IMR-90 (cell line): ENCODE data around the gene NT5M.
"Not testable (repeated sequence)": the region's sequence is repeated elsewhere in the genome, so short reads cannot be mapped to it uniquely, and the experiment has no call there.

Experiments
- BHLHE40 ChIP-seq: fragments of 150-350 bp; IDR thresholded peaks from 2 replicates; pipeline ENCODE4 v1.6.1; 2016; ENCODE audit warnings: mild to moderate bottlenecking, low read depth, low read length
- CEBPB ChIP-seq: IDR thresholded peaks from 2 replicates; pipeline ENCODE4 v1.6.1; 2012; ENCODE audit warnings: low read depth, low read length, improper control_type of control experiment
- MAFK ChIP-seq: IDR thresholded peaks from 2 replicates; pipeline ENCODE4 v1.6.1; 2012; ENCODE audit warnings: low read depth, low read length, improper control_type of control experiment
- MAZ ChIP-seq: IDR thresholded peaks from 2 replicates; pipeline ENCODE4 v1.6.1; 2012; ENCODE audit warnings: low read depth, mild to moderate bottlenecking, low read length, improper control_type of control experiment, moderate library complexity, borderline replicate concordance
- MXI1 ChIP-seq: IDR thresholded peaks from 2 replicates; pipeline ENCODE4 v1.6.1; 2012; ENCODE audit warnings: low read depth, mild to moderate bottlenecking, low read length, moderate library complexity, borderline replicate concordance
- POLR2A ChIP-seq: IDR thresholded peaks from 2 replicates; pipeline ENCODE4 v1.6.1; 2012; ENCODE audit warnings: mild to moderate bottlenecking, low read depth, low read length
- RAD21 ChIP-seq: IDR thresholded peaks from 2 replicates; pipeline ENCODE4 v1.6.1; 2012; ENCODE audit warnings: low read length, improper control_type of control experiment
- RCOR1 ChIP-seq: IDR thresholded peaks from 2 replicates; pipeline ENCODE4 v1.6.1; 2012; ENCODE audit warnings: mild to moderate bottlenecking, low read length, improper control_type of control experiment; ENCODE audit not compliant: insufficient replicate concordance
- RFX5 ChIP-seq: IDR thresholded peaks from 2 replicates; pipeline ENCODE4 v1.8.0; 2012; ENCODE audit warnings: low read depth, mild to moderate bottlenecking, low read length, moderate library complexity
- SMC3 ChIP-seq: fragments of 150-350 bp; IDR thresholded peaks from 2 replicates; pipeline ENCODE4 v1.6.1; 2016; ENCODE audit warnings: low read depth, mild to moderate bottlenecking, antibody characterized with exemption, low read length, moderate library complexity
- TF ChIP-seq, protein P1 (sequence below): conservative IDR thresholded peaks from 2 replicates; pipeline ENCODE4 v1.5.1; 2012; ENCODE audit warnings: mild to moderate bottlenecking, low read depth, low read length, improper control_type of control experiment
- TF ChIP-seq, protein P2 (sequence below): fragments of 150-350 bp; IDR thresholded peaks from 2 replicates; pipeline ENCODE4 v1.6.1; 2017; ENCODE audit warnings: mild to moderate bottlenecking, antibody characterized with exemption, low read length, low read depth

DNA sequence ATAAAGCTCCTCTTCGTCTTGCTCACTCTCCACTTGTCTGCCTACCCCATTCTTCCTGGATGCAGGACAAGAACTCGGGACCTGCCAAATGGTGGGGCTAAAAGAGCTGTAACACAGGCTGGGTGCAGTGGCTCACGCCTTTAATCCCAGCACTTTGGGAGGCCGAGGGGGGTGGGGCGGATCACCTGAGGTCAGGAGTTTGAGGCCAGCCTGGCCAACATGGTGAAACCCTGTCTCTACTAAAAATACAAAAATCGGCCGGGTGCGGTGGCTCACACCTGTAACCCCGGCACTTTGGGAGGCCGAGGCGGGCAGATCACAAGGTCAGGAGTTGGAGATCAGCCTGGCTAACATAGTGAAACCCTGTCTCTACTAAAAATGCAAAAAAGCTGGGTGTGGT is 1.5 kb upstream of the NT5M start:
- TF ChIP-seq, protein P1, sequence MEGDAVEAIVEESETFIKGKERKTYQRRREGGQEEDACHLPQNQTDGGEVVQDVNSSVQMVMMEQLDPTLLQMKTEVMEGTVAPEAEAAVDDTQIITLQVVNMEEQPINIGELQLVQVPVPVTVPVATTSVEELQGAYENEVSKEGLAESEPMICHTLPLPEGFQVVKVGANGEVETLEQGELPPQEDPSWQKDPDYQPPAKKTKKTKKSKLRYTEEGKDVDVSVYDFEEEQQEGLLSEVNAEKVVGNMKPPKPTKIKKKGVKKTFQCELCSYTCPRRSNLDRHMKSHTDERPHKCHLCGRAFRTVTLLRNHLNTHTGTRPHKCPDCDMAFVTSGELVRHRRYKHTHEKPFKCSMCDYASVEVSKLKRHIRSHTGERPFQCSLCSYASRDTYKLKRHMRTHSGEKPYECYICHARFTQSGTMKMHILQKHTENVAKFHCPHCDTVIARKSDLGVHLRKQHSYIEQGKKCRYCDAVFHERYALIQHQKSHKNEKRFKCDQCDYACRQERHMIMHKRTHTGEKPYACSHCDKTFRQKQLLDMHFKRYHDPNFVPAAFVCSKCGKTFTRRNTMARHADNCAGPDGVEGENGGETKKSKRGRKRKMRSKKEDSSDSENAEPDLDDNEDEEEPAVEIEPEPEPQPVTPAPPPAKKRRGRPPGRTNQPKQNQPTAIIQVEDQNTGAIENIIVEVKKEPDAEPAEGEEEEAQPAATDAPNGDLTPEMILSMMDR, result not testable (repeated sequence)
- not testable (repeated sequence) for TF ChIP-seq POLR2A, MXI1, BHLHE40, RAD21, SMC3, CEBPB, MAFK, RCOR1, MAZ, RFX5
- TF ChIP-seq, protein P2, sequence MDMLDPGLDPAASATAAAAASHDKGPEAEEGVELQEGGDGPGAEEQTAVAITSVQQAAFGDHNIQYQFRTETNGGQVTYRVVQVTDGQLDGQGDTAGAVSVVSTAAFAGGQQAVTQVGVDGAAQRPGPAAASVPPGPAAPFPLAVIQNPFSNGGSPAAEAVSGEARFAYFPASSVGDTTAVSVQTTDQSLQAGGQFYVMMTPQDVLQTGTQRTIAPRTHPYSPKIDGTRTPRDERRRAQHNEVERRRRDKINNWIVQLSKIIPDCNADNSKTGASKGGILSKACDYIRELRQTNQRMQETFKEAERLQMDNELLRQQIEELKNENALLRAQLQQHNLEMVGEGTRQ, result not testable (repeated sequence)
